NCI-H524 (cell line): ENCODE data around the gene ZNF280C.

Experiments used
- DNase-seq, 2 experiments: peaks; one replicate each; lab custom pipeline; 2025; lab: John Stamatoyannopoulos, UW

ZNF280C gene

GRCh38 chrX:130176942-130177341, 91.8 kb downstream of the ZNF280C start:
- no peak for DNase-seq

GRCh38 chrX:130176354-130176776, 92.3 kb downstream of the ZNF280C start:
- DNase-seq, result no peak

DNA sequence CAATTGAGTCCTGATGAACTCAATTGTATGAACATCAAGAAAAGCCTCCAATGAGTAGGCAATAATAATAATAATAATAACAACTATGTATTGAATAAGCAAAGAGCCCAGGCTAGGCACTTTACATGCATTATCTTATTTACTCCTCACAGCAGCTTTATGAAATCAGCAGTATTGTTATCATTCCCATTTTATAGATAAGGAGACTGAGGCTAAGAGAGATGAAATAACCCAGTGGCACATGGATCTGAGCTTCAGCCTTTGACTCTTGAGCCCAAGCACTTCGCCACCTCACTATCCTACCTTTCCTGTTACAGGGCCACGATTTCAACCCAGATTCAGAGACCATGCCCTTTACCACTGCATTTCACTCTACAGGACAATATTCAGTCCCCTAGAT, 93.8 kb downstream of the ZNF280C start:
- no peak for DNase-seq

DNA sequence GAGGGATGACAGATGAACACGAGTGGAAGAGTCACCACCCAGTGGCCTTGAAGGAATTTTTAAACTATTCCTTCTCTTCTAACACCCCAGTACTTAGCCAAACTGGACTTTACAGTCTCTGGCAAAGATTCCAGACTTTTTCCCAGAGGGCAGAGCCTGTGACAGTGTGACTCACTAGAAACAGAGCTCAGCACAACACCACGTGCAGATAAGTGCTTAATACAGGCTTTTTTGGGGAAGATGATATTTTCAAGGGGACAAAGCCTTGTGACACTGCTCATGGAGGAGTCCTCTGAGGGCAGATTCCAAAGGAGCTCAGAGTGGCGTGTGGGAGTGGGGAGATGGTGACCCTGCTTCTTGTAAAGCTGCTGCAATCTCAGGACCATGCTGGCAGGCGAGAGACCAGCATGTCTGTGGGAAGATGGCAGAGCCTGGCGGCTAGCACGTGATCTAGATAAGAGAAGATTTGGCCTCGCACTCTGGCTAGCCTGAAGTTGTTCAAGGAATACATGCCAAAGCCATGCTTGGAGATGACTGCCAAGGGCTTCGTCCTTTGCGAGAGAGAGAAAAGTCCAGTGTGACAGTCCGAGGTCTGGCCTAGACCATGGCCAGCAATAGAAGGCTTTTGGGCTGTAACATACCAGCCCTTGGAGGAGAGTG, 94.5 kb downstream of the ZNF280C start:
- no peak for DNase-seq

DNA sequence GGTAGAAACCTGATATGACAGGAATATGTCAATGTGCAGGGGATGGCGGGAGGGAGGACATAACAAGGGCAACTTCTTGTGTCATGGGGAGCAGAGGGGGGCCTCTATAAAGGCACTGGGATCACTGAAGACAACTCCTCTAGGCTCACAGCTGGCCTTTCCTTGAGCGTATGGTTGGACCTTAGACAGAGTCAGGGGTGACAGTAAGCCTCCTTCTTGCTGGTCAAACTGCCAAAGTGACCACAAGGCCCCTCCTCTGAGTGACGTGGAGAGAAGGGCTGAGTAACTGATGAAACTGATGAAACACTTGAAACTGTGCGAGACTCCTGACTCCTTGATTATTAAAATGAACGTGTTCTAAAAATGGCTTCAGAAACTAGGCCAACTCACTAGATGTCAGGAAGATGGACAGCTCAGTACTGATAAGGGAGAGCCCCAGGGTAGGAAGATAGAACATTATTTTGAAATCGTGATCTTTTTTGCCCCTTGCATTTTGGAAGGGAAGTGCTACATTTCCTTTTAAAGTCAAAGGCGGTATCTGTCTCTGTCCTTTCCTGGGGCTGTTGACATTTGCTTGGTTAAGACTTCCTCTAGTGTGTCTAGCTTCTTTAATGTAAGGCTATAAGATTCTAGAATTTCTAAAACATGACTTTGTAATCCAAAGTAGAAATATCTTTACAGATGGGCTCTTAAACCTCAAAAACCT, 95.4 kb downstream of the ZNF280C start:
- no peak for DNase-seq

DNA sequence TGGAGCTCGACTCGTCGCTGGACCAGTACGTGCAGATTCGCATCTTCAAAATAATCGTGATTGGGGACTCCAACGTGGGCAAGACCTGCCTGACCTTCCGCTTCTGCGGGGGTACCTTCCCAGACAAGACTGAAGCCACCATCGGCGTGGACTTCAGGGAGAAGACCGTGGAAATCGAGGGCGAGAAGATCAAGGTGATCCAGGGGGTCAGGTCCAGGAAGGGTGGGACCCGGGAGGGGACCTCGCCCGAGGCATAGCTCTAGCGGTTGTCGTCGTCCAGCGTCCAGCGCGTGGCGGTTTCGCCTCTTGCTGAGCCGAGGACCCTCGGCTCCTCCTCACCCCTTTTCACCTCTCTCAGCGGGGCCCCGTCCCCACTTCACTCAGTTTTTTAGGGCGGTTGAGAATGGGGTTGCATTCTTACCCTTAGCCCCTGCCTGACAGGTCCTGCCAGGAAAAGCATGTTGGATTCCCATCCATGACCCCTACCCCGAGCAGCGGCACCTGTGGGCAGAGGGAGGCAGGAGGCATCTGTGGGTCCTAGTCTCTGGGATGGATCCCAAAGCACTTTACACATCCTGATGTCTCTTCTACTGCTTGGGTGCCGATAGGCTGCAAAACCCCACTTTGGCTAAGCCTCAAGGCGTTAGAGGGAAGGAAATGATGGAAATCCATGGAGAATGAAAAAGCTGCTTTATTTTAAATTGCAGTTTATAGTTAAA, 96.4 kb downstream of the ZNF280C start:
- DNase-seq, result peak; percentile 9 to 45

- peak; percentile 33 to 64 for DNase-seq
Observed at GRCh38 chrX:130171446-130172126, 97.1 kb downstream of the ZNF280C start, which contains the start of gene RAB33A. TSS of gene RAB33A (plus strand) at chrX:130171962. CDS start at chrX:130172063, 101 bp downstream.

DNA sequence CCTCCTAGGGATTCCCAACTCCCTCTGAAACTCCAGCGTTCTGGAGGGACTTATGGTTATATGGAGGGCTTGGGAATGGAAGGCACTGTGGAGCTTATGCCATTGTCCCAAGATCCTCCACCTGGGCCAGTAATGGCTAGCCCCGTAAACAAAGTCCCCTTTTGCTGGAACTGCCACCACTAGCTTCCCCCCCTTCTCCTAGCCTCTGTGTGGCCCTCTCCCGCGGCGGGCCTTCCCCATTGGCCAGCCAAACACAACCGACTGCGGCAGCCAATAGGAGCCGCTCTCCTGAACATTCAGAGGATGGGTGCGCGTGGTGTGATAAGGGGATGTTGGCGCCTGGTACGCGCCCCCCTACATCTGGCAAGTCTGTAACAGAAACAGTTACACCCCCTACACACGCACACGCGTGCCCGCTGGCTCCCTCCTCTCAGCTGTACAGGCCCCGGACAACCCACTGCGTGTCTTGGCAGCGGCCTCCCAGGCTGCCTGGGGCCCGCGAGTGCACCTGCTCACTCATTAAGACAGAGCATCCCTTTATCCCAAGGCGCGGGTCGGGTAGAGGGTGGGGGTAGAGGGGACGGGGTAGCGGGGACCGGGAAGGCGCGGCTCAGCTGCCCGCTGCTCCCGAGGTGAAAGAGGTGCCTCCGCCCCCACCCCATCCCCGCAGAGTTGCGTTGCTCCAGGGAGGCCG, 97.8 kb downstream of the ZNF280C start:
- peak; percentile 93 to 95 for DNase-seq

DNA sequence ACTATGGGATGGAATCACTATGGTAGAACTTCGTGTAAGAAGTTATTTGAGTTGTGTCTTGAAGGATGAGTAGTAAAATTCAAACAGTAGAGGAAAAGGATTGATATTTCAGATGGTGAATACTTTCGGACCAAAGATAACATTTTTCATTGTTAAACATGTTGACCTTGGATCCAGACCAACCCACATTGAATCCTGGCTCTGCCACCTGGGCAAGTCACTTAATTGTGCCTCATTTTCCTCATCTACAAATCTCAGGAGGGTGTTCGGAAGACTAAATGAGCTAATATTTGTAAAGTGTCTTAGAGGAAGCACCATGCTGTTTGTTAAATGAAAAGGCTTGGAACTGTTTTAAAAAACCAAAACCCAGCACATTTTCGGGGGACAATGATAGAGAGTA, 101.7 kb downstream of the ZNF280C start:
- no peak for DNase-seq

GRCh38 chrX:130166503-130166777, 102.3 kb downstream of the ZNF280C start:
- DNase-seq, result no peak

DNA sequence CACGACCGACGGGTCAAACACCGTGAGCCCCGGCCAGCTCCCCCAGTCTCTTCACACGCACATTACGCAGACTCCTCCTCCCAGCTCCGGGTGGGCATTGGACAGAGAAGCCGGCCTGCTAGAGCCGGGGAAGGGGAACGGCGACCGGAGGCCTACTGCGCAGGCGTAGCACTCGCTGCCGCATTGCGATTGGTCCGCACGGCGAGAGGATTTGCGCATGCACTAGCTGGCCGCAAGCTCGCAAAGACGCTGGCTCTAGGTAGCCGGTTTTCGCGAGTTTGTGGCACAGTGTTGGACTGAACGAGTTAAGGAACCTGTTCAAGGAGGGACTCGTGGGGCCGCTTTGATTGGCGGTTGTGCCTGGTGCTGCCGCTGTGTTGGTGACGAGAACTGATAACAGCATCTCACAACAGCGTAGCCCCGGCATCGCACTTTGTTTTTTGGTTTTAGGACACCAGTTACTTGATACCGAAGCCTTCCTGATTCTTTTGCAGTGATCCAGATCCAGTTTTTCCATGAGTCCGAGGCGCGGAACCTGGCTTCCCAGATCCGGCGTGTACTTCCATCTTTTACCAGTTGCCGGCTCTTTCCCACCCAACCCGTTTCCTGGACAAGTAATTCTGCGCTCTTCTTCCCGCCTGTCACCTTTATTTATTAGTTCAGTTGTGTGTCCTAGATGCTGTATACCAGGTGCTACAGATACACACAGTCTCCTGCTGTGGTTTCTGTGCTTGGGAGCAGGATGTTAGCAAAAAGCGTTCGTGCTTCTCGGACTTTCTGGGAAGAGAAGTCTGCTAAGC, 102.8 kb downstream of the ZNF280C start, which contains the start of gene AIFM1:
AIFM1 (minus strand) TSS at position 139 of the 800 bp plus-strand sequence. CDS start 185 bp downstream, outside the sequence.
- DNase-seq, result peak; percentile 94 to 97

DNA sequence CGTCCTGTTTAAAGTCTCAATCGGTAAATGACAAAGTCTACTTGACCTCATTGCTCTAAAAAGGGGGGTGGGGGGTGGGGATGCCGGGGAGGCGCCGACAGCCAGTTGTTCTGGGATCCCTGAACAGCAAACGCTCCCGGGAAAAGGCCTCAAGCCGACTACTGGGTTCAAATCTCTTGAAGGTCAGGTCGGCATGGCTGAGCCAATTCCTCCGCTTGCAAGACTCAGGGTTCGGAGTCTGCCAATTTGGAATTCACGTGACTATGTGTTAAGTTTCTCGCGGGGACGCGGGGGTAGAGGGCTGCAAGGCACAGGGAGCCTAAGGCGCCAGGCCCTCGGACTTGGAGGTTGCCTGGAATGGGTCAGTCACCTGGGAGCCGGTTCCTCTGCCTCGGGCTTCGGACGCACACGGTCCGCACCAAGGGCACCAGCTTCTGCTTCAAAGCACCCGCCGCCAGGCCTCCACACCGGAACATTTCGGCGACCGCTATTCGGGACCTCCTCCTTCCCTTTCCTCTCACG, 103.5 kb downstream of the ZNF280C start:
- DNase-seq, result peak; percentile 51 to 55

DNA sequence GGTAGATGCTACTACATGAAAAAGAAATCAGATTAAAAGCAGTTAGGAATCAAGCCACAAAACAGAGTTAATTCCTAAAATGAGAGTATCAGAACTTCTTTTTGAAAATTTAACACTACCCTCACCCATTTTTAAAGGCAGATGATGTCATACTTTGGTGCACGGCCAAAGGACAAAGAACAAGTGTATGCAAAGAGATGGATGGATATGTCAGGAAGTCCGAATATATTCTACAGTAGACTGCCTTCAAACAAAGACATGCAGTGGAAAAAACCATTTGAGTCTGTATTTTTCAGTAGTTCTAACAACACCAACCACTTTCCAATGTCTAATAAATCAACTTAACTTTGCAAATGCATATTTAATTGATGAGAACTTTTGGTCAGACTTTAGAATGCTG, 105.3 kb downstream of the ZNF280C start:
- no peak for DNase-seq

DNA sequence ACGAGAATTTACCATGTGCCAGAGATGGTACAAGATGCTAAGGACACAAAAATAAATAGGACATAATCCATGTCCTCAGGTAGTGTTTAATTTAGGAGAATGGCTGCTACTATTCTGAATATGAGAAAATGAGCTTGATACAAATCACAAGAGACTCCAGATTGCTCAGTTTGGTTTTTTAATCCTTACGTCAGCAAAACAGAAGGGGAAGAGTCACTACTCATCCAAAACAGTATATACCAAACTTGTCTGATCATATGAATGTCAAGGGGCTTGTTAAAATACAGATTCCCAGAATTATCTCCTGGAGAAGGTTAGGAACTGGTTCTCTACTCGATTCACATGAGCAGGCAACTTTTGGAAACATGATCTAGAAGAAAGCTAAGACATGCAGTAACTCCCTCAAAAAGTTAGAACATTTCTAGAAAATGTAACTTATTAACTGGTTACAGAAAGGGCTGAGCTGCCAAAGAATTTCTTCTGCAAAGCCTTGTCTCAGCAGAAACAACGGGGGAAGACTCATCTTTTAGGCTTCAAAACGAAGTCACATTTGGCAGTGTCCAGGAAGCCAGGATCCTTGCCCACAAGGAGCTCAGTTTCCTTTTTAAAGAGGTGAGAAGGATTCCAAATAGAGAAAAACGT, 106.5 kb downstream of the ZNF280C start:
- DNase-seq, result no peak

- DNase-seq, result no peak
Observed at GRCh38 chrX:130159776-130160175, 108.9 kb downstream of the ZNF280C start.

- no peak for DNase-seq
Observed at GRCh38 chrX:130158311-130158710, 110.4 kb downstream of the ZNF280C start.

- no peak for DNase-seq
Observed at GRCh38 chrX:130155564-130155963, 113.1 kb downstream of the ZNF280C start.
